Esophagus squamous epithelium (tissue), 5 donors: ENCODE measurements around the gene PADI1. TPM values are rescaled to one million over a fixed set of nuclear protein-coding genes. Genes with fewer than 3 reads are reported as not detected.

Experiments
- DNase-seq: peaks from one replicate; lab custom pipeline; 2025; lab: John Stamatoyannopoulos, UW
- H3K27ac ChIP-seq, 4 donors: fragments of 200-600 bp; sonication (generic); one replicate each; pipeline ENCODE4 v1.5.1; 2016 to 2019; ENCODE audit warnings: mild to moderate bottlenecking in 1 of 4
- H3K27me3 ChIP-seq, 4 donors: fragments of 200-600 bp; sonication (generic); 1 replicate in 3 of 4; 2 replicates in 1 of 4; pipeline versions ENCODE4 v1.5.1 to v1.6.0; 2017 to 2021; ENCODE audit warnings: antibody characterized with exemption in 1 of 4
- H3K36me3 ChIP-seq, 3 donors: fragments of 200-600 bp; sonication (generic); one replicate each; pipeline ENCODE4 v1.5.1; 2016 to 2019
- H3K4me1 ChIP-seq, 3 donors: fragments of 200-600 bp; sonication (generic); one replicate each; pipeline ENCODE4 v1.5.1; 2017 to 2019
- H3K4me3 ChIP-seq, 4 donors: fragments of 200-600 bp; sonication (generic); 1 replicate in 3 of 4; 2 replicates in 1 of 4; pipeline ENCODE4 v1.5.1; 2016 to 2019; ENCODE audit warnings: mild to moderate bottlenecking in 2 of 4, moderate library complexity in 1 of 4
- H3K9me3 ChIP-seq, 3 donors: fragments of 200-600 bp; sonication (generic); one replicate each; pipeline ENCODE4 v1.5.1; 2016 to 2019
- POLR2A ChIP-seq, 4 donors: fragments of 450-650 bp; IDR thresholded peaks; one replicate each; pipeline ENCODE4 v1.6.1; 2017; ENCODE audit warnings: antibody characterized with exemption in 4 of 4, mild to moderate bottlenecking in 4 of 4, moderate library complexity in 3 of 4
- WGBS, 2 donors: methylation state at CpG; one replicate each; pipeline ENCODE4 v1.1.5; 2018; 5-methylcytosine and 5-hydroxymethylcytosine counted together
- intact Hi-C: fragments of 100-400 bp; cut with DNase I; formaldehyde crosslinking; loops from one replicate; pipeline ENCODE4 v1.15.0; 2022
- total RNA-seq, 4 donors: library from RNA; depleted of rRNA; stranded (reverse); fragments of >200 nt; gene quantifications; one replicate each; pipeline ENCODE4 v1.1.0, GENCODE V29; 2016
- TF ChIP-seq, protein P1 (sequence below), 6 experiments: fragments of 450-650 bp in 4 of 6; fragments of 200-600 bp in 2 of 6; sonication (generic) in 2 of 6; IDR thresholded peaks; one replicate each; pipeline ENCODE4 v1.5.1; 2016 to 2019; ENCODE audit warnings: antibody characterized with exemption in 6 of 6, mild to moderate bottlenecking in 4 of 6, moderate library complexity in 4 of 6
- donor health status: DM: yes; HTN: yes; CAD: no.

Gene PADI1
- total RNA-seq, 4 donors from 2014 or later, result 45.3 to 121 (median 75.1) TPM

DNA sequence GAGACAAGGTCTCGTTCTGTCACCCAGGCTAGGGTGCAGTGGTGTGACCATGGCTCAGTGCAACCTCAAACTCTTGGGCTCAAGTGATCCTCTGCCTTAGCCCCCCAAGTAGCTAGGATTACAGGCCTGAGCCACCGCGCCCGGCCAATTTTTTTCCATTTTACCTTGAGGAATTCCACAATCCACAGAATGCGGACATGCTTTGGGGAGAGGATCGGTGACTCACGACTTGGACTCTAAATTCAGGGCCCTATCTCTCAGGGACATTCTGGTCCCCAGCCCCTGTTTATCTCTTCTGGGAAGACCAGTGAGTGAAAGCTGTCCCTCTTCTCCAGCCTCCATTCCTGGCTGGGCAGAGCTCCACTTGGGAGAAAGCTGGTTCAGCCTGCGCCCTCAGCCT, 5.2 kb downstream of the PADI1 start:
- Histone ChIP-seq H3K36me3 (no peaks in the 10 kb centered on the region), H3K9me3 (no peaks in the 10 kb centered on the region), H3K27ac (no peak overlapping the region), H3K27me3 (peaks cover 0 to 40% (median 0%) of the 10 kb centered on the region in 4 donors), H3K4me3 (peak overlapping the region in 1 of 4 donors; percentile 43), H3K4me1 (peaks cover 8 to 84% (median 32%) of the 10 kb centered on the region in 3 donors)
- no peak for DNase-seq
- TF ChIP-seq, protein P1, sequence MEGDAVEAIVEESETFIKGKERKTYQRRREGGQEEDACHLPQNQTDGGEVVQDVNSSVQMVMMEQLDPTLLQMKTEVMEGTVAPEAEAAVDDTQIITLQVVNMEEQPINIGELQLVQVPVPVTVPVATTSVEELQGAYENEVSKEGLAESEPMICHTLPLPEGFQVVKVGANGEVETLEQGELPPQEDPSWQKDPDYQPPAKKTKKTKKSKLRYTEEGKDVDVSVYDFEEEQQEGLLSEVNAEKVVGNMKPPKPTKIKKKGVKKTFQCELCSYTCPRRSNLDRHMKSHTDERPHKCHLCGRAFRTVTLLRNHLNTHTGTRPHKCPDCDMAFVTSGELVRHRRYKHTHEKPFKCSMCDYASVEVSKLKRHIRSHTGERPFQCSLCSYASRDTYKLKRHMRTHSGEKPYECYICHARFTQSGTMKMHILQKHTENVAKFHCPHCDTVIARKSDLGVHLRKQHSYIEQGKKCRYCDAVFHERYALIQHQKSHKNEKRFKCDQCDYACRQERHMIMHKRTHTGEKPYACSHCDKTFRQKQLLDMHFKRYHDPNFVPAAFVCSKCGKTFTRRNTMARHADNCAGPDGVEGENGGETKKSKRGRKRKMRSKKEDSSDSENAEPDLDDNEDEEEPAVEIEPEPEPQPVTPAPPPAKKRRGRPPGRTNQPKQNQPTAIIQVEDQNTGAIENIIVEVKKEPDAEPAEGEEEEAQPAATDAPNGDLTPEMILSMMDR (IDR thresholded peaks at IDR 0.05), result no peak
- no peak for TF ChIP-seq POLR2A (IDR thresholded peaks at IDR 0.05)
- 88 to 90% methylated on average over 6 to 7 of the region's 8 CpGs for WGBS, 2 donors
- intact Hi-C loops, result no loop called here

- H3K4me1 ChIP-seq, result peaks cover 8 to 84% (median 40%) of the 10 kb centered on the region in 3 donors
- intact Hi-C loops, result no loop called here
- H3K27me3 ChIP-seq, result peaks cover 0 to 52% (median 0%) of the 10 kb centered on the region in 4 donors
- WGBS, 2 donors, result 75 to 95% methylated on average over 1 to 5 of the region's 5 CpGs
- no peaks in the 10 kb centered on the region for H3K36me3 ChIP-seq
- no peaks in the 10 kb centered on the region for H3K9me3 ChIP-seq
- peak overlapping the region in 1 of 4 donors; percentile 7 for H3K4me3 ChIP-seq
- peak overlapping the region in 2 of 4 donors; percentile 39 to 59 for H3K27ac ChIP-seq
- TF ChIP-seq, protein P1 (IDR thresholded peaks at IDR 0.05), result no peak
- no peak for TF ChIP-seq POLR2A (IDR thresholded peaks at IDR 0.05)
- no peak for DNase-seq
Measured at GRCh38 chr1:17211377-17211776, 6.4 kb downstream of the PADI1 start.

- Histone ChIP-seq H3K36me3 (no peaks in the 10 kb centered on the region), H3K4me1 (peaks cover 8 to 81% (median 40%) of the 10 kb centered on the region in 3 donors), H3K9me3 (no peaks in the 10 kb centered on the region), H3K27ac (peak overlapping the region; percentile 28 to 59 (median 42)), H3K4me3 (no peak overlapping the region), H3K27me3 (peaks cover 0 to 55% (median 0%) of the 10 kb centered on the region in 4 donors)
- no peak for DNase-seq
- intact Hi-C loops, result no loop called here
- WGBS, 2 donors, result 40 to 73% methylated on average over 1 to 3 of the region's 10 CpGs
- no peak for TF ChIP-seq POLR2A (IDR thresholded peaks at IDR 0.05)
- TF ChIP-seq, protein P1 (IDR thresholded peaks at IDR 0.05), result peak in 1 of 6 experiments; percentile 42
Measured at GRCh38 chr1:17212009-17212408, 7.1 kb downstream of the PADI1 start.

DNA sequence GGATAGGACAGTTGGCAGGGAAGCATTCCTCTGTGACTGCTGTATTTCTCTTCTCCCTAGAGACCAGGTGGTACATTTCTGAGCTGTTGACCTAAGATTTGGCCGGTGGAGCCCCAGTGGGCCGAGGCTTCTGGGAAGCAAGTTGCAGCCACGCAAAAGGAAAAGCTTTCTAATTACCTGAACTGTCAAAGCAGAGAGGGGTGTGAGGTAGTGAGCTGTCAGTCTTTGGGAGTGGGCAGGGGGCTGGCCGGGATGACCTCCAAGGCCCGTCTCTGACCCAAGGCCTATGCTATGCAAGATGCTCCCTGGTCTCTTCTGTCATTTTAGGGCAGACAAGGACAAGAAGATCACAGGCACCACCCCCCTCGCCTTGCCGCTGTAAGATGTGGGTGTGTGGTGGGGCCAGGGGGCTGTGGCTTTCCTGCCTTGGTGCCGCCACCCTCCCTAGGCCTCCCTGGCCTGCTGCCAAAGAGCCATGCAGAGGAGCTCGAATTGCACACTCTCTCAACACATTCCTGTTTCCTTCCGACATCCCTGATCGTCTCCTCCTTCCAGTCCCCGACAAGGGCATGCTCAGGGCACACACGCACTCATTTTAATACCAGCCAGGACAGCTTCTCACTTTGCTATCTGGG, 7.7 kb downstream of the PADI1 start:
- intact Hi-C loops, result no loop called here
- H3K4me1 ChIP-seq, result peaks cover 8 to 75% (median 37%) of the 10 kb centered on the region in 3 donors
- peak overlapping the region in 2 of 4 donors; percentile 46 to 59 for H3K27ac ChIP-seq
- no peak for TF ChIP-seq POLR2A (IDR thresholded peaks at IDR 0.05)
- TF ChIP-seq, protein P1 (IDR thresholded peaks at IDR 0.05), result no peak
- no peak overlapping the region for H3K4me3 ChIP-seq
- DNase-seq, result no peak
- H3K36me3 ChIP-seq, result no peaks in the 10 kb centered on the region
- H3K9me3 ChIP-seq, result no peaks in the 10 kb centered on the region
- 16 to 38% methylated on average over 9 to 13 of the region's 13 CpGs for WGBS, 2 donors
- peaks cover 0 to 55% (median 0%) of the 10 kb centered on the region in 4 donors for H3K27me3 ChIP-seq

DNA sequence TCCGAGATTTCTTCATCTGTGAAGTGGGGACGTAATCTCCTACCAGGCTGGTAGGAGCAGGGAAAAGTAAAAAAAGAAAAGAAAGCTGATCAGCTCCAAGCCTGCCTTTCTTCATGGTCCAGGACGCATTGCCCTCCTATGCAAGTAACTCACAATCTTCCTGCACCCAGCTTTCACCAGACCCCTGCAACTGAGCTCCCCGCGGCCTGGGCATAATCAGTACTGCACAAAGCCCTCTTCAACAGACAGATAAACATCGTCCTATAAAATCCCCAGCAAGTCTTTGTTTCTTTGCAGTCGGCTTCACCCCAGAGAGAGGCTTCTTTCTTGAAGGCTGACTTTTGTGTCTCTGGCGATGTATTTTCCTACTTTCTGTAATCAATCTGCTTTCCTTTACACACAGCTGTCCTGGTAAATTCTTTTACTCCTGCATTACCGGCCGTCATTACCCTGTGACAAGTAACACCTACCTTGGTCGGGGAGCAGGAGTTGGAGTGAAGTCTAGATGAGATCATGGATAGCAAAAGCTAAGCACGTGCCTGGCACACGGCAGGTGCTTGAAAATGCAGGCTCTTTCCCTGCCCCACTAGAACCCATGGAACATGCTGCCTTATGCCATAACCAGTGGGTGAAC, 8.3 kb downstream of the PADI1 start:
- intact Hi-C loops, result no loop called here
- WGBS, 2 donors, result 55 to 73% methylated on average over 10 to 12 of the region's 13 CpGs
- TF ChIP-seq POLR2A (IDR thresholded peaks at IDR 0.05), result no peak
- TF ChIP-seq, protein P1 (IDR thresholded peaks at IDR 0.05), result no peak
- H3K4me1 ChIP-seq, result peaks cover 8 to 69% (median 30%) of the 10 kb centered on the region in 3 donors
- H3K27ac ChIP-seq, result peak overlapping the region in 2 of 4 donors; percentile 46 to 59
- no peak for DNase-seq
- H3K9me3 ChIP-seq, result no peaks in the 10 kb centered on the region
- no peak overlapping the region for H3K4me3 ChIP-seq
- peaks cover 0 to 56% (median 0%) of the 10 kb centered on the region in 4 donors for H3K27me3 ChIP-seq
- no peaks in the 10 kb centered on the region for H3K36me3 ChIP-seq
